ENCODE measurements around the gene KCNC4. TPM values are rescaled to one million over a fixed set of nuclear protein-coding genes. Genes with fewer than 3 reads are reported as not detected.

The KCNC4 gene
- total RNA-seq, 6 experiments from 2014 or later: 0.37 to 4.4 (median 1.7) TPM

DNA sequence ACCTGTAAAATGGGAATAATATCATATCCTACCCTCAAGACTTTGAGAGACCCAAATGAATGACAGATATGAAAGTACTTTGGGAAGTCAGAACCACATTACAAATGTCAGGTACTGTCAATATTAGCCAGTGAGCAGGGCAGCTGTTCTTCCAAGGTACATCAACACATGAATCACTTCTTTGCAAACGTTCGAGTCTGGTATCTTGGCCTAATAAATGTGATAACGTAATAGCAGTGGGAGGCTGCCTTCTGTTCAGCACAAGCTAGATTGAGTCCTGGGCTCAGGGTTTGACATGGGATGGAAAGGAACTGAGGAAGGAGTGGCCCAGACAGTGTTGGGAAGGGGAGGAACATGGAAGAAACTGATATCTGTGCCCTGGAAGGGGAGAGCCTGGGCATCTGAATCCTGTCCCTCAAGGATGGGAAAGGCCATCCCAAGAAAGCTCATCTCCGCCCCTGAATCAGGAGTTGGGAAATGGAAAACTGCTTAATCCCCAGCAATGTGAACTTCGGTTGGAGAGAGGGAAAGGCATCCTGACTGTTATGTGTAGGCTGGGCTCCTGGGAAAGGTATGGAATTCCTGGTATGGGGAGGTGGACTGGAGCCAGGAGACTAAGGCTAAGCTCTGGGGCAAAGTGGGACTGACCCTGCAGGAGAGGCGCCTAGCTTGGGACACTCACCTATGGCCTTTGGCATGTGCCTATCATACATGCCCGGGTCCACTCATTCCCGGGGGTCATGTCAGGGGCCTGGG lies 14.3 kb downstream of the KCNC4 start:
- Histone ChIP-seq H3K4me1 (no peaks in the 10 kb centered on the region), H3K27me3 (no peaks in the 10 kb centered on the region), H3K4me3 (no peak overlapping the region), H3K36me3 (no peaks in the 10 kb centered on the region), H3K9me3 (no peaks in the 10 kb centered on the region), H3K27ac (no peak overlapping the region)
- ATAC-seq (no peak), DNase-seq (no peak)
- intact Hi-C loops (cut with DNase I): no loop called here
- TF ChIP-seq CTCF (IDR thresholded peaks at IDR 0.05) (no peak), POLR2A (IDR thresholded peaks at IDR 0.05) (no peak)
- 57% methylated on average over 5 of the region's 8 CpGs for WGBS (ENCODE audit: insufficient coverage, low coverage, low lambda C conversion rate, missing lambda C conversion rate)

DNA sequence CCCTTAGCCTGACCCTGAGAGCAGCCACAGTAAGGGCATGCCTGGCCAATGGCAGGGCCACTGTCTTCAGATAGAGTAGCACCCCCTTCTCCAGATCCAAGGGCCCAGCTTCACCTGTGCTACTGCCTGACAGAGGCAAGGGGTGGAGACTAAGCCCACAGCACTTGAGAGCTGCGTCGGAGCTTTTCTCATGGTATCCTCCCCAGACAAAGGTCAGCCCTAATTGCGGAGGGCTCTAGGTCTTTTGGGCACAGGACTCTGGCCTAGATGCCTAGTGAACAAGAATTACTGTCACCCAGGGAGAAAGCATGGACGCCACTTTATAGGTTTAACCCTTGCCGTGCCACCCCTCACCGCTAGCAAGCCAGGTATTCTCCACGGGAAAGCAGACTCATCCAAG lies 15.1 kb downstream of the KCNC4 start:
- TF ChIP-seq POLR2A (IDR thresholded peaks at IDR 0.05): no peak
- TF ChIP-seq CTCF (IDR thresholded peaks at IDR 0.05): no peak
- Histone ChIP-seq H3K27ac (no peak overlapping the region), H3K36me3 (no peaks in the 10 kb centered on the region), H3K4me3 (no peak overlapping the region), H3K9me3 (no peaks in the 10 kb centered on the region), H3K27me3 (no peaks in the 10 kb centered on the region), H3K4me1 (no peaks in the 10 kb centered on the region)
- intact Hi-C loops (cut with DNase I): no loop called here
- DNase-seq: no peak
- ATAC-seq: no peak
- whole genome bisulfite sequencing (ENCODE audit: insufficient coverage, low coverage, low lambda C conversion rate, missing lambda C conversion rate): 83% methylated on average over 2 of the region's 7 CpGs

DNA sequence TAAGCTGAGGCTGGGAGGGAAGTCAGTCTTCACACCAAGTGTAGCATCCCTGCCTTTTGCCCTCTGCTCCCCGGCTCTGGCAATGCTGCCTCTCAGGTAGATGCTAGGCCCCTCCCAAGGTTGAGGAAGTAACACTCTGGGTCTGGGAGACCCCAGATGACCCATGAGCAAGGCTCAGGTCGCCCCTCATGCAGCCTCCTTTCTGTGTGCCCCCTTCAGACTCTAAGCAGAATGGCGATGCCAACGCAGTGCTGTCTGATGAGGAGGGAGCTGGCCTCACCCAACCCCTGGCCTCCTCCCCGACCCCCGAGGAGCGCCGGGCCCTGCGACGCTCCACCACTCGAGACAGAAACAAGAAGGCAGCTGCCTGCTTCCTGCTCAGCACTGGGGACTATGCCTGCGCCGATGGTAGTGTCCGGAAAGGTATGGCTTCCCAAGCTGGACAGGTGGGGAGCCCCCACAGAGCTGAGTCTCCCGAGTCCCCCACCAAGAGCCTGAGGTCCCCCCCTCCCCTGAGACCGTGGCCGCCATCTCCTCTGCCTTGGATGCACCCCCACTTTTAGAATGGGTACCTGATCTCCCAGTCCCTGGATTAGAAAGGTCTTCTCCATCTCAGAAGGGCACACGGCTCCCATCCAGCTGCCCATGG lies 15.8 kb downstream of the KCNC4 start:
- H3K36me3 ChIP-seq: no peaks in the 10 kb centered on the region

GRCh38 chr1:110227774-110228173 lies 17.7 kb downstream of the KCNC4 start:
- H3K36me3 ChIP-seq: no peaks in the 10 kb centered on the region
- ATAC-seq (no peak), DNase-seq (no peak)
- no peaks in the 10 kb centered on the region for H3K4me1 ChIP-seq
- H3K27me3 ChIP-seq: no peaks in the 10 kb centered on the region
- intact Hi-C loops (cut with DNase I): no loop called here
- H3K4me3 ChIP-seq: no peak overlapping the region
- no peaks in the 10 kb centered on the region for H3K9me3 ChIP-seq
- H3K27ac ChIP-seq: no peak overlapping the region
- no peak for TF ChIP-seq POLR2A (IDR thresholded peaks at IDR 0.05)
- WGBS (ENCODE audit: insufficient coverage, low coverage, low lambda C conversion rate, missing lambda C conversion rate): 20% methylated on average over 3 of the region's 12 CpGs

More for the DNA sequence above, 15.8 kb downstream of the KCNC4 start:
- intact Hi-C loops (cut with DNase I): no loop called here
- Histone ChIP-seq H3K27ac (no peak overlapping the region), H3K4me3 (no peak overlapping the region), H3K9me3 (no peaks in the 10 kb centered on the region), H3K27me3 (no peaks in the 10 kb centered on the region), H3K4me1 (no peaks in the 10 kb centered on the region)
- TF ChIP-seq CTCF (IDR thresholded peaks at IDR 0.05) (no peak), POLR2A (IDR thresholded peaks at IDR 0.05) (no peak)
- ATAC-seq (no peak), DNase-seq (no peak)
- WGBS (ENCODE audit: insufficient coverage, low coverage, low lambda C conversion rate, missing lambda C conversion rate): 78% methylated on average over 5 of the region's 18 CpGs

DNA sequence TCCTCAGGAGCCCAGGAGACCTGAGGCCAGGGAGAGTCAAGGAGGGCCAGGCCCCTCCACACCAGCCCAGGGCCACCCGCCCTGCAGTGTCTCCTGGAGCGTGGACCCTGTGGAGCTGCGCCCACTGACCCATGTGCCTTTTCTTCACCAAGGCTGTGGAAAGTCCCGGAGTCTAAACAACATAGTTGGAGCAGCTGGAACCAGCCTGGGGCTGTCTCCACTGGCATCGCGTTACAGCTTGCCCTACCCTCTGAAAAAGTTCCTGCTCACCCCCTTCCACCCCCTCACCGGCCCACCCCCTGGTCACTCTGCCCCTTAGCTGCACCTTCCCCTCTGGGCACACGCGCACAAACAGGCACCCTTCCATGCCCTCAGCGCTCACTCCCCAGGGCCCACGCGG lies 18.3 kb downstream of the KCNC4 start:
- 74% methylated on average over 7 of the region's 12 CpGs for WGBS (ENCODE audit: insufficient coverage, low coverage, low lambda C conversion rate, missing lambda C conversion rate)
- DNase-seq: no peak
- no peaks in the 10 kb centered on the region for H3K4me1 ChIP-seq
- intact Hi-C loops (cut with DNase I): no loop called here
- H3K36me3 ChIP-seq: no peaks in the 10 kb centered on the region
- TF ChIP-seq CTCF (IDR thresholded peaks at IDR 0.05) (no peak), POLR2A (IDR thresholded peaks at IDR 0.05) (no peak)
- no peak for ATAC-seq
- H3K4me3 ChIP-seq: no peak overlapping the region
- no peaks in the 10 kb centered on the region for H3K9me3 ChIP-seq
- H3K27ac ChIP-seq: no peak overlapping the region
- no peaks in the 10 kb centered on the region for H3K27me3 ChIP-seq

Measured in right lobe of liver (tissue), 6 donors.